GM18502 (cell line): ENCODE results near the gene MOCOS.

Experiments used
- ATAC-seq: cut with Tn5 transposase; IDR thresholded peaks from one replicate; pipeline ENCODE4 v1.9.1; 2021; ENCODE audit warnings: mild to moderate bottlenecking; ENCODE audit not compliant: unreplicated experiment, poor library complexity

The MOCOS gene

DNA sequence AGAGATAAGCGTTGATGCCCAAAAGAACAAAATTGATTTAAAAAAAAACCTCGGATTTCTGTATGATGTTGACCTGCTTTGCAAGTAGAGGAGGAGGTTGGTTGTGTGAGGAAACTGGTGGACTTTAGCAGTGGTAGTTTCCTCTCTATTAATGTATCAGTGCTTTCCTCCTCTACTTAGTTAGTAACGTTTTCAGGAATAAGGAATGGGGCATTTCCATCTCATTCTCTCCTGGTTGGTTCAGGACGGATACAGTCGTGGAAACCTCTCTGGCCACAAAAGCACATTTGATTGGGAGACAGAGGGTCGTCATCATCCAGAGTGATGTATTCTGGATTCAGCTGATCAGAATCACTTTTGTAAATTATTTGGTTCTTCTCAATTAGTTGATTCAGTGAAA is 111.7 kb downstream of the MOCOS start:
- no peak for ATAC-seq

DNA sequence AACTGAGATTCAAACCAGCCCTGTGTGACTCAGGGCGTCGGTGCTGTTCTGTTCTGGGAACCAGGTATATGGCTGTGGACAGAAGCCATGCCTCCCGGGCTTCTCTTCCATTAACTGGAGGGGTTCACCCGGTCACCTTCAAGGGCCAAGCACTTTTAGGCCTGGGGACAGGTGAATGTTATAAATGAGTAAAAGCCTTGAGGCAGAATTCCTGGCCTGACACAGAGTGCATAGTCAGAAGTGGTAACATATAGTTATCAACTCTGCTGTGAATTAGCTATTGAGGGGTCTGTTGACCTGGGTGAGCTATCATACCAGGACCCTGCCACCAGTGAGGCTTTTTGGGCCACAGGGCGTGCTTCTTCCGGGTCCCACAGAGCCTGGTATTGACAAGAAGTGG is 112.9 kb downstream of the MOCOS start:
- ATAC-seq: no peak

DNA sequence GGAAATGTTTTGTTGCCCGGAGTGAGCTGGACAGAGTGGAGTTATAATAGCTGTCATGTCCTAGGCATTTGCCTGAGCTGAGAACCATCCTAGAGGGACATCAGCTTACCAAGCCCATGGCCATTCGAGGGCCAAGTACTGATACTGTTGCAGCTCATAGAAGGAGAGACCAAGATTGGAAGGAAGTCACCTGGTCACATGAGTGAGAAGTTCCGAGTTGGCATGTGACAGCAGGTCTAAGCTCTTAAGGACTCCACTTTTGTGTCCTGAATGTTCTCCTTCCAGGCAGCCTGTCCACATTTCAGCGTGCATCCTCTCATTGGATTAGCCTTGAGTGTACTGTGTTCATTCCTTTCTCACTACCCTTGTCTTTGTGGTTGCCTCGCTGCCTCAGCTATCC is 114.6 kb downstream of the MOCOS start:
- no peak for ATAC-seq

DNA sequence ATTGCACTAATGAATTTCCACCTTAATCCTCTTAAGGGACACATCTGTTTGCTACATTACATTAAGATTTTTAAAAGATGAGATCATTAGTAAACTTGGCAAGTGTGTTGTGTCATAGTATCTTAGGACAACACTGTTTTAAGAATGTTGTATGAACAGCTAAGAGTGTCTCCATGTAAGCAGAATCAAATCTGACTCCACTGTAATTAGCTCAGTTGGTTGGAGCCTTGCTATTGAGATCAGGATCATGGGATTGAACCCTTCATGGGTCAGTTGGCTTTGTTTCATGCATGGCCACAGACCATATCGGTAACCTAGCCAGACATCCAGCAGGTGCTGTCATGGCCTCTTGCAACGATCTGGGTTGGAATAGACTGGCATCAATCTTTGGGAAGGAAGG is 115.4 kb downstream of the MOCOS start:
- no peak for ATAC-seq

DNA sequence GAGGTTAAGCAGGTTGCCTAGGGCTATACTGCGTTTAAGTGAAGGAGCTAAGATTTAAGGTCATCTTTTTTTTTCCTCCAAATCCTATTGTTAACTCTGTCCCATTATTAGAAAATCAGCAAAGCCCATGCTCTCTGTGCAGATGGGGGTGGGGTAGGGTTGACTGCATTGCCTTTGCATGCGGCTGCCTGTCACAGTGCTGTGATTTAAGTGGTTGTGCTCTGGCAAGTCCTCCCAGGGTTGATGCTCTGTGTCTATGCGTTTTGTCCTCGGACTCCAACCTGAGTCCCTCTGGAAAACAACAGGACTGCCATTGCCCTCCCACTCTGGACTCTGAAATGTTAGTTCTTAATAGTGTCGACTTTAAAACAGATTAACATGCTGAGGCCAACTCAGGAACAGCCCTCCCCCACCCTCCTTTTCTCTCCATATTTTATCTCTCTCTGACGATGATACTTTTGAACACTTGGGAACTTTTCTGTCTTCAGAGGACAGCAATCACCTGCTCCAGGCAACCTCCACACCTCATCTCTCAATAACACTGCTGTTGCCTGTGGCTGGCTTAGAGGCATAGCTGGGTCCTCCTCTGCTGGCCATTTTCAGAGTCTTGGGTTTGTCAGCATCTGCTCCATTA is 116.0 kb downstream of the MOCOS start:
- no peak for ATAC-seq

DNA sequence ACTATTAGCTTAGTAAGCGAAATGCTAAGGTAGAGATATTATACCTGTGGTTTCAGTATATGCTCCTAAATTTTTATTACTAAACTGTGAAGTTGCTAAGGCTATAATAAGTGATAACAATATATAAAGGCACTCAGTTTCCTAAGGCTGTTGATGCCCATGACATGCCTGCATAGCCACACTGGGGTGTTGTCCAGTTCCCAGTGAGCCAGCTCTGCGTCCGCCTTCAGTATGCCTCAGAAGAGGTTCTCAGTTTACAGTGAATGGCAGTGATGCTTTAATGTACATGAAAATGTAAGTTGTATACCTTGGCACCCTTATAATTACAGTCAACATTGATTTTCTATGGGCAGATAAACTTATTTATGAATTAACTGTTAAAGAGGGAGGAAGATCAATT is 117.4 kb downstream of the MOCOS start:
- no peak for ATAC-seq

DNA sequence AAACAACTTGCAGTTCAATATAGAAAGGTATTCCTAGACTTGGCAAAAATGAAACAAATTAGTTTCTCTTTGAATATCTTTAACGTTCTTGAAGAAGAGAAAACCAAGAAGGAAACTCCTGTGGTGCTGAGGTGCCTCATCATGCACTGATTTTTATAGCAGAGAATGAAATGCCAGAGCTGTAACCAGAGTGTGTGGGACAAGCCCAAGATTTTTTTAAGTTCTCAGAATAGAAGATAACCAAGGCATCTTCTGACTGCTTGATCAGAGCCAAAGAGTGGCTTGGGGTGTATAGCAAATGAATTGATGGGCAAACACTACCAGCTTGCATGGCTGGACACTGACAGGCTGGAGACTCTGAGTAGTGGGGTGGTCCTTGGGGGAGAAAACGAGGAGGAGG is 118.1 kb downstream of the MOCOS start:
- ATAC-seq: no peak

DNA sequence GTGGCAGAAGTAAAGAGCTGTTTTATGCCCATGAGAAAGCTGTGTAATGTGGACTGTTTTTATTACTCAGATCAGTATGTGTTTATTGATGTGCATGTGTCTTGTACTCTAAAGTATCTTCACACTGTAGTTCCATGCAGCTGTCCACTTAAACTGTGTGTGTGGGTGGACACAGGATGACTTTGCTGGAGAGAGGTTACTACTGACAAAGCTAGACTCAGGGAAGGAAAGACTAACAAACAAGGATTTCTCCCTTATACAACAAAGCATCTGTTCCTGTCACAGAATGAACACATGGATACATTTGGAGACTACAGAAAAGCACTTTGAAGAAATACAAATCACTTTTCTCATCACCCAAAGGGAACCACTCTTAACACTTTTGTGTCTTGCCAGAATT is 120.2 kb downstream of the MOCOS start:
- ATAC-seq: no peak

DNA sequence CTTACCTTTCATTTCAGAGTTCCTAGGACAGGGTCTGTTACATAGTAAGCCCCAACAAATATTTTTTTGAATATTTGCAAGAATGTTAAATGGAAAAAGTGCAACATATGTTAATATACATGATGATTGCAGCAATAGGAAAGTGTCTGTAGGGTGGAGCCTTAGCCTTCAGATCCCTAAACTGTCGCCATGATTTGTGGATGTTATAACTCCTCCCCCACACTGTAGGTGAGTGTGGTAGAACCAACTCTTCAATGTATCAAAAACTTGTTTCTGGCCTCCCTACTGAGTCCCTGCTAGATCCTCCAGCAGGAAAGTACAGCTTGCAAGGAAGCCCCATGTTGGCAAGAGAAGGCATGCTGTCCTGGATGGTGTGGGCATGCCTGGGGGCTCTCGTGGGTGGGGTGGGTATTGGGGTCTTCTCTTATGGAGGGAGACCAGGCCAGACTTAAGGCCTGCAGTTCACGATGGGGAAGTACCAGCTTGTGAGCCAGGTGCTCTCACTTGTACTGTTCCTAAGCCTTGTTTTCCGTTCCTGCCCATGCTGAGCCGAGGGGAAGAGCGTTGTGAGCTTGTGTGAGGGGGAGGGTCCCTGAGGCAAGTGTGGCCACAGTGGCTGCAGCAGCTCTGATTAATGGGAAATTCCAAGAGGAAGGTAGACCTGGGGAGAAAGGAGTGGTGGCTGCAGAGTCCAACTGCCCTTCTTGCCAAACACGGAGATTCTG is 121.6 kb downstream of the MOCOS start:
- no peak for ATAC-seq

DNA sequence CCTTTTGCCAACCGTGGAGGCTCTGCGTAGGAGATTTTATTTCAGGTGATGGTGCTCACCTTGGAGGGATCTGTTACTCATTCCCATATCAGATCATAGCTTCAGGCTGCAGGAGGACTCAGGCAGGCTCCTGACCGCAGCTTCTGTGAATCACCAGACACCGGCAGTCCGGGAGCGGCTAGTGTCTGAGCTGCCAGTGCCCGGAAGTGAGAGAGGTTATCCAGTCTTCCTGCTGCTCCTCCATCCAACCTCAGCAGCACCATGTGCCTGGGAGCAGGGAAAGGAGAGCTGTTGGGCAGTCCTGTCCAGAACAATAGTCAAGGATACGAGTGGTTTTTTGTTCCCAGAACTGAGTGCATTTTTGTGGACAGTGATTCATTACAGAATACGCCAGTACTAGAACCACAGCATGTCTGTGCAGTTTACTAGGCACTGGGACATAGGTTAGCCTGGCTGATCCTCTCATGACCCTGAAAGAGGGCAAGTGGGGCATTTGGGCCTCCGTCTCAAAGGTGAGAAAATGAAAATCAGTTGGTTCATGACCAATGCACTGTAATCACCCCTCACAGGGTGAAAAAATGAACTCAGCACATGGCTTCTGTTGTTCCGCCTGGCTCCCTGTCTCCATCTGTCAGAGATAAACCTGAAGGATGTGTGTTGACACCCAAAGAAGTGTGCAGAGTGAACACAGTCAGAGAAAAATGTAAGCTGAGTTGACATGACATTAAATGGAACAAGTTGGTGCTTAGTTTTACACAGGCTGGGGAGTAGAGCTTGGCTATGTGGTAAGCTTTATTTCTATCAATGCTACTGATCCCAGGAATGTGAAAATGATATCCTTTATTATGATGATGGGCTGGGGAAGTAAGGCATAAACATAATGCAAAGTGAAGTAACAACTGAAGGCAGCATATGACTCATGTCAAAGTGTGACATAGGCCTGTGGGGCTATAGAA is 122.4 kb downstream of the MOCOS start:
- ATAC-seq: no peak

DNA sequence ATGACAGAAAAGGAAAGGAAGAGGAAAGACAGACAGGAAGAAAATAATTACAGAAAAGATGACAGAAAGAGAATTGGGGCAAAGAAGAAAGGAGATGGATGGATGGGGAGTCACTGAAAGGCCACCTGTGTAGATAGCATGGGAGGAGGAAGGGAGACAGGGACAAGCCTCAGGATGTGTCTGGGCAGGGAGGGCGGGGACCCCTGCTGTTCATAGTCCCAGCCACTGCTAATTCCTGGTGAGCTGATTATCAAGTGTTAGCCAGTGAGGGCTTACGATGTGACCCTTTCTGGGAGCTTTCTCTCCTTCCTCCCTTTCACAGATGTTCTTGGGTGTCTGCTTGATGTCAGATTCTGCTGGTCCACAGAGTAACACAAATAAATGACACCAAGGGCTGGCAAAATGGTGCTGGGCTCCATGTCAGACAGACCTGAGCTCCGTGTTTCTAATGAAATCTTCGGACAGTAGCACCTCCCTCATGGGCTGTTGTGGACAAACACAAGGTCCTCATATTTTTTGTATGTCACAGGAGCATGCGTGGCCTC is 123.8 kb downstream of the MOCOS start:
- ATAC-seq: no peak

DNA sequence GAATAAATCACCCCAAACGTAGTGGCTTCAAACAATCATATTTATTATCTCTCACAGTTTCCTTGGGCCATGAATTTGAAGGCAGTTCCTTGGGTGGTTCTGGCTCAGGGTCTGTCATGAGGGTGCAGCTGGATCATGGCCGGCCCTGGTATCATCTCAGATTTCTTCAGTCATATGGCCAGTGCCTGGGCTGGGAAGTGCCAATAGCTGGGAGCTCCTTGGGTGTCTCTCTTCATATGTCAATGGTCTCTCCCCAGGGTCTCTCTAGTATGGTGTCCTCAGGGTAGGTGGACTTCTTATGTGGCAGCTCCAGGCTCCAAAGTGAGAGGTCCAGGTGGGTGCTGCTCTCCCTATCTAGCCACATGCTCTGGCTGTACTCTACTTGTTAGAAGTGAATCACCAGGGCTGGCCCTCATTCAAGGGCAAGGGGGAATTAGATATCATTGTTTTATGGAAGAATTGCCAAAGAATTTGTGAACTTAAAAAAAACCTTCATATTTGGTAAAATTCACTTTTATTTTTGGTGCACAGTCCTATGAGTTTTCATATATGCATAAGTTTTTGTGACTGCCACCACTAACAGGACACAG is 125.6 kb downstream of the MOCOS start:
- no peak for ATAC-seq

DNA sequence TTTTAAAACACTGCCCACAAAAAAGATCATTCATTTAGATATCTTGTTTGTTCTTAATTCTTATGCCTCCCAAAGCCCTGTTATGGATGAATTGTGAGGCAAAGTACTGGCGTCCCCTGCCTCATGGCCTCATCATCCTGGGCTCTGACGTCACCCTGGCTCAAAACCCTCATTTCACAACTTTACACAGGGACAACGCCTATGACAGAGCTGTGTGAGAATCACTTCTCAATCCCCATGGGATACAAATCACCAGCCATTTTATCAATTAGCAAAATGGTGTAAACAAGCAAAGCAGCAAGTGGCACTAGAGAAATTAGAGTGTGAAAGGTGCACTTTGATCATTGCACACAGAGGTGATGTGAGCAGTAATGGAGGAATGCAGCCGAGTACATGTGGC is 126.8 kb downstream of the MOCOS start:
- no peak for ATAC-seq

DNA sequence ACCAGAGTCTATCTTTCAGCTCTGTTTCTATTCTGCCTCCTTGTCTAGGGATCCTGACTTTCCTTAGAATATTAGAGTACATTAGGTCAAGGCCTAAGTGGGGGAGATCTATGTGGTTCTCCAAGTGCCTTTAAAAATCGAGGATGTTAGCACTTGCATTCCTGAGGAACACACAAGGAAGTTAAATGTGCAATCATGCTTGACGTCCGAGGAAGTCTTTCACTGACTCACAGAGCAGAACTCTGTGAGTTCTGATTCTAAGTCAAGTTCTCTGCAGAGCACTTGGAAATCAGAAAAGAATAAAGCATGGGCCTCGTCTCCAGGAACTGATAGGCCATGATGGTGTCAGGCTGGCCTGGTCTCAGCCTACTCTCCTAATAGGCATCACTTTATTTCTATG is 127.5 kb downstream of the MOCOS start:
- ATAC-seq: no peak

DNA sequence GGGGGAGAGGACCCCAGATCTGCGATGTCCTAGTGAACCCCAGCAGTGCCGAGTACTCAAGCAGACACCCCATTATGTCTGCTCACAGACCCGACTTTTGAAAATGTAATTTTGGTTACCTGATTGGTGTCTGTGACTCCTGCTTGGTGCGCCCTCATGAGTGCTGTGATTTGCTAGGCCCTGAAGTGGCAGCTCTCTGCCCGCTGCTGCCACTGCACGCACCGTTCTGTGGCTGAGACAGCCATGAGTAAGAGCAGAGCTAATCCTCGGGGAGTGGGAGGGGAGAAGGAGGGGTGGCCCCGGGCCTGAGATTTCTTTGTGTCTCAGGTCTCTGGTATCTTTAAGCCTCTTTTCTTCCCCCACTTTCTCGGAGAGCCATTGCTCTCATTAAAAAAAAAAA is 128.4 kb downstream of the MOCOS start:
- no peak for ATAC-seq

DNA sequence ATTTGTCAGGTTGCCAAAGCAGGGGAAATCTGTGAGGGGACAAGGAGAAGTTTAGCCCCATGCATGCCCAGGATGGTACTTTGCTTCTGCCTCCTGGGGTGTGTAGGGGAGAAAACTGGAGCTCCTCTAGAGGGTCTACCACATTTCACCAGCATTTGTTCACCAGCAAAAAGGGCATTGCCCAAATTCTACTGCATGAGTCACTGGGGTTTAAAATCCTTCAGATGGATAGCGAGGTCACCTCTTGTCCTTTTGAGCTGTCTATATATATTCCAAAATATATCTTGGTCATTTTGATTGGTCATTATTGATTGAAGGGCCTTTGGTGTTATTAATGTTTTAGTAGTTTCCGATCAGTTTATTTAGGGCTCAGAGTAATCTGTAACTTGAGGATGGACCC is 128.9 kb downstream of the MOCOS start:
- no peak for ATAC-seq
